OCI-LY7 (cell line): ENCODE measurements around the gene RIC1.

ENCODE experiments used
- EZH2phosphoT487 ChIP-seq: fragments of 200-600 bp; sonication (generic); IDR thresholded peaks from 2 replicates; pipeline ENCODE4 v1.6.1; 2018; ENCODE audit warnings: low read depth, borderline replicate concordance, mild to moderate bottlenecking, mixed run types, antibody characterized with exemption, low read length, moderate library complexity, mixed read lengths
- TF ChIP-seq, protein P1 (sequence below): fragments of 200-600 bp; sonication (generic); conservative IDR thresholded peaks from 2 replicates; pipeline ENCODE4 v1.5.1; 2014; ENCODE audit warnings: mild to moderate bottlenecking, antibody characterized with exemption, low read length, moderate library complexity, mixed read lengths

- TF ChIP-seq EZH2phosphoT487: no peak
- TF ChIP-seq, protein P1, sequence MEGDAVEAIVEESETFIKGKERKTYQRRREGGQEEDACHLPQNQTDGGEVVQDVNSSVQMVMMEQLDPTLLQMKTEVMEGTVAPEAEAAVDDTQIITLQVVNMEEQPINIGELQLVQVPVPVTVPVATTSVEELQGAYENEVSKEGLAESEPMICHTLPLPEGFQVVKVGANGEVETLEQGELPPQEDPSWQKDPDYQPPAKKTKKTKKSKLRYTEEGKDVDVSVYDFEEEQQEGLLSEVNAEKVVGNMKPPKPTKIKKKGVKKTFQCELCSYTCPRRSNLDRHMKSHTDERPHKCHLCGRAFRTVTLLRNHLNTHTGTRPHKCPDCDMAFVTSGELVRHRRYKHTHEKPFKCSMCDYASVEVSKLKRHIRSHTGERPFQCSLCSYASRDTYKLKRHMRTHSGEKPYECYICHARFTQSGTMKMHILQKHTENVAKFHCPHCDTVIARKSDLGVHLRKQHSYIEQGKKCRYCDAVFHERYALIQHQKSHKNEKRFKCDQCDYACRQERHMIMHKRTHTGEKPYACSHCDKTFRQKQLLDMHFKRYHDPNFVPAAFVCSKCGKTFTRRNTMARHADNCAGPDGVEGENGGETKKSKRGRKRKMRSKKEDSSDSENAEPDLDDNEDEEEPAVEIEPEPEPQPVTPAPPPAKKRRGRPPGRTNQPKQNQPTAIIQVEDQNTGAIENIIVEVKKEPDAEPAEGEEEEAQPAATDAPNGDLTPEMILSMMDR: no peak
These were observed 189.0 kb downstream of the RIC1 start for GRCh38 chr9:5817862-5818261.
